RWPE2 (cell line): Measurements from ENCODE around the gene LSG1.
"Not testable (repeated sequence)": the region's sequence is repeated elsewhere in the genome, so short reads cannot be mapped to it uniquely, and the experiment has no call there.

Source experiments
- ATAC-seq: fragments of 200-7000 bp; cut with Tn5 transposase; 3 replicates; pipeline ENCODE4 v1.9.1; 2021; ENCODE audit warnings: low read depth
- DNase-seq: peaks from one replicate; pipeline ENCODE4 v3.0.0-alpha.2; 2020; ENCODE audit warnings: low spot score
- H3K27ac ChIP-seq: fragments of 450-650 bp; 2 replicates; pipeline ENCODE4 v1.5.1; 2017; ENCODE audit warnings: mild to moderate bottlenecking; ENCODE audit not compliant: poor library complexity, severe bottlenecking
- H3K27me3 ChIP-seq: fragments of 250-450 bp; sonication (Bioruptor Pico); 2 replicates; pipeline ENCODE4 v1.5.1; 2021; ENCODE audit warnings: mild to moderate bottlenecking, moderate library complexity; ENCODE audit not compliant: insufficient read depth, poor library complexity, severe bottlenecking
- H3K36me3 ChIP-seq: fragments of 250-450 bp; sonication (Bioruptor Pico); 2 replicates; pipeline ENCODE4 v1.5.1; 2020; ENCODE audit warnings: low read depth, mild to moderate bottlenecking, moderate library complexity
- H3K4me1 ChIP-seq: fragments of 250-450 bp; sonication (Bioruptor Pico); 2 replicates; pipeline ENCODE4 v1.5.1; 2021; ENCODE audit warnings: mild to moderate bottlenecking, moderate library complexity; ENCODE audit not compliant: insufficient read depth, poor library complexity, severe bottlenecking
- H3K4me3 ChIP-seq: fragments of 250-450 bp; sonication (Bioruptor Pico); 2 replicates; pipeline ENCODE4 v1.5.1; 2021; ENCODE audit warnings: mild to moderate bottlenecking, moderate library complexity; ENCODE audit not compliant: severe bottlenecking
- H3K9me3 ChIP-seq: fragments of 250-450 bp; sonication (Bioruptor Pico); 2 replicates; pipeline ENCODE4 v1.5.1; 2021; ENCODE audit warnings: mild to moderate bottlenecking, moderate library complexity; ENCODE audit not compliant: severe bottlenecking
- TF ChIP-seq, protein P1 (sequence below): fragments of 450-650 bp; IDR thresholded peaks from one replicate; pipeline ENCODE4 v1.5.1; 2017; ENCODE audit warnings: mild to moderate bottlenecking, moderate library complexity; ENCODE audit not compliant: poor library complexity, severe bottlenecking

Gene LSG1

DNA sequence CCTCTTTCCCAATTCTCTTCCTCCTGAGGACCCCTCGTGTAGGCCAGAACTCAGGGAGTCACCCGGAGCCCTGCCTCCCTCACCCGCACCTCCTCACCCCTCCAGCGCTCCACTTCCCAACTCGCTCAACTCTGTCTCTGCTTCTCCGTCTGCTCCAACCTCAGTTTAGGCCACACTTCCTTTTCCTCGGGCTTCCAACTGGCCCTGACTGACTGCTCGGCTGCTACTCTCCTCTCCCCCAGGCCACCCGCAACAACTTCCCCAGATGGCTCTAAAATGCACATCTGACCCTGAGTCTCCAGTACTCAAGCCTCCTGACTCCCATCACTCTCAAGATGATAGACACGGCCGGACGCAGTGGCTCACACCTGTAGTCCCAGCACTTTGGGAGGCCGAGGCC is 62.4 kb downstream of the LSG1 start:
- H3K9me3 ChIP-seq: no peaks in the 10 kb centered on the region
- no peak overlapping the region for H3K4me3 ChIP-seq
- H3K4me1 ChIP-seq: no peaks in the 10 kb centered on the region
- no peaks in the 10 kb centered on the region for H3K36me3 ChIP-seq
- TF ChIP-seq, protein P1, sequence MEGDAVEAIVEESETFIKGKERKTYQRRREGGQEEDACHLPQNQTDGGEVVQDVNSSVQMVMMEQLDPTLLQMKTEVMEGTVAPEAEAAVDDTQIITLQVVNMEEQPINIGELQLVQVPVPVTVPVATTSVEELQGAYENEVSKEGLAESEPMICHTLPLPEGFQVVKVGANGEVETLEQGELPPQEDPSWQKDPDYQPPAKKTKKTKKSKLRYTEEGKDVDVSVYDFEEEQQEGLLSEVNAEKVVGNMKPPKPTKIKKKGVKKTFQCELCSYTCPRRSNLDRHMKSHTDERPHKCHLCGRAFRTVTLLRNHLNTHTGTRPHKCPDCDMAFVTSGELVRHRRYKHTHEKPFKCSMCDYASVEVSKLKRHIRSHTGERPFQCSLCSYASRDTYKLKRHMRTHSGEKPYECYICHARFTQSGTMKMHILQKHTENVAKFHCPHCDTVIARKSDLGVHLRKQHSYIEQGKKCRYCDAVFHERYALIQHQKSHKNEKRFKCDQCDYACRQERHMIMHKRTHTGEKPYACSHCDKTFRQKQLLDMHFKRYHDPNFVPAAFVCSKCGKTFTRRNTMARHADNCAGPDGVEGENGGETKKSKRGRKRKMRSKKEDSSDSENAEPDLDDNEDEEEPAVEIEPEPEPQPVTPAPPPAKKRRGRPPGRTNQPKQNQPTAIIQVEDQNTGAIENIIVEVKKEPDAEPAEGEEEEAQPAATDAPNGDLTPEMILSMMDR: no peak
- DNase-seq (no peak), ATAC-seq (no peak)
- H3K27ac ChIP-seq: no peak overlapping the region
- no peaks in the 10 kb centered on the region for H3K27me3 ChIP-seq

DNA sequence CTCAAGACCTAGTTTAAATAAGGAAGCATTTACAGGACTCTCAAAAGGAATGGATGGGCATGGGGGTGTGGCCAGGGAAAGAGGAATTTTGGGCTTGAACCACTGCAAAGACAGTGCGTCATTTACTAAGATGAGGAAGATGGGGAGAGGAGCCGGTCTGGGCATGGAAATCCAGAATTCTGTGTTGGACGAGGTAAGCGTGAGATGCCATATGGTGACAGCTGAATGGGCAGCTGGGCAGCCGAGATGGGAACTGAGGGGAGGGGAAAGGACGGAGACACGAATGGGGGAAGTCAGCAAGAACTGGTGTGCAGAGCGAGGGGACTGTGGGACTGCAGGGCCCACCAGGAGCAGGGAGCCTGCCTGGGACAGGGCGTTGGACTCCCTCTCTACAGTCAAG is 63.0 kb downstream of the LSG1 start:
- TF ChIP-seq, protein P1: no peak
- no peaks in the 10 kb centered on the region for H3K27me3 ChIP-seq
- no peak for DNase-seq

DNA sequence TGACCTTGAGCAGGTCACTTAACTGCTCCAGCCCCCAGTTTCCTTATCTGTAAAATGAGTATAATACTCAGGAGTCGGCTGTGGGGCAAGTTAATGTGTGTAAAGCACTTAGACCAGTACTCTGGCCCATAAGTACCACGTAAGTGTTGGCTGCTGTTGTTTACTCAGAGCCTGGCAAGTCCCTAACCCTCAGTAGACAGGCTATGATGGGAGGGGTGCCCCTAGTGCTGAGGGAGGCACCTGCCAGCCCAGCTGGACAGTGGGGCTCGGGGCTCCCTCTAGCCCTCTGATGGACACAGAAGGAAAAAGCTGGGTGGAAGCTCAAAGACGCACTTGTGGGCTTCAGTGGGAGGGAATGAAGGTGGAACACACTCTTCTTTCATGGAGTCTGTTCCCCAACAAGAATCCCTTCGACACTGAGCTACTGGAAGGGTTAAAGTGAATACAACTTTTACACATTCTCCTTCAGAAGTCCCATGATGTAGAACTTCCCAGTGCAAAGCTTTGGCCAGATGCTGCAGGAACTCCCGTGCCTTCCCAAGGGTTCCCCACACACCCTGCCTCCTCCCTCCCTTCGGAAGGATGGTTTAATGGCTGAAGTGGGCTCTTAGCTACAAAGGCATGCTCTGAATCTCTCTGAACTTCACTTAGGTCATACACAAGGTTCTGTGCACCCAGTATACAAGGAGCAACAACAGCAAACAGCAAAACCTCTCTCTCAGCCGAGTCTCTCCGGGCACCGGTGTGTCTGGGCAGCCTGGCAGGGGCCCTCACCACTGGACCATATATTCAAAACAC is 64.2 kb downstream of the LSG1 start:
- ATAC-seq: peak; percentile 27; the same call in 1 of the 3 replicates
- DNase-seq: no peak
- Histone ChIP-seq H3K27ac (no peak overlapping the region), H3K4me1 (no peaks in the 10 kb centered on the region), H3K4me3 (no peak overlapping the region), H3K36me3 (peaks cover 5% of the 10 kb centered on the region; the same call in 1 of the 2 replicates), H3K9me3 (no peaks in the 10 kb centered on the region), H3K27me3 (no peaks in the 10 kb centered on the region)
- TF ChIP-seq, protein P1: no peak

More for the DNA sequence above, 63.0 kb downstream of the LSG1 start:
- H3K36me3 ChIP-seq: 0 out of 2 replicates have a peak, but pooled peaks cover under 1% of the 10 kb centered on the region
- H3K9me3 ChIP-seq: no peaks in the 10 kb centered on the region
- ATAC-seq: no peak
- no peak overlapping the region for H3K4me3 ChIP-seq
- no peaks in the 10 kb centered on the region for H3K4me1 ChIP-seq
- no peak overlapping the region for H3K27ac ChIP-seq

DNA sequence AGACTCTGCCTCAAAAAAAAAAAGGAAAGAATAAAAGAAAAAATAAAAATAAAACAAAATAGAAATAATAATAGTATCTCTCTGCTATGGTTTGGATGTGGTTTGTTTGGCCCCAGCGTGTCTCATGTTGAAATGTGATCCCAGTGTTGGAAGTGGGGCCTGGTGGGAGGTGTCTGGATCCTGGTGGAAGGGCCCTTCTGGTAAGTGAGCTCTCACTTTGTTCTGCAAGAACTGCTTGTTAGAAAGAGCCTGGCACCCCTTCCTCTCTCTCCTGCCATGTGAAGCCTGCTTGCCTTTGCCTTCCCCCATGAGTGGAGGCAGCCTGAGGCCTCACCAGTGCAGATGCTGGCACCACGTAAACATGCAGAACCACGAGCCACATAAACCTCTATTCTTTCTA is 65.0 kb downstream of the LSG1 start:
- DNase-seq: no peak
- Histone ChIP-seq H3K27me3 (no peaks in the 10 kb centered on the region), H3K27ac (no peak overlapping the region), H3K9me3 (no peaks in the 10 kb centered on the region), H3K36me3 (peaks cover 7% of the 10 kb centered on the region), H3K4me1 (no peaks in the 10 kb centered on the region), H3K4me3 (no peak overlapping the region)
- no peak for ATAC-seq
- TF ChIP-seq, protein P1: no peak

DNA sequence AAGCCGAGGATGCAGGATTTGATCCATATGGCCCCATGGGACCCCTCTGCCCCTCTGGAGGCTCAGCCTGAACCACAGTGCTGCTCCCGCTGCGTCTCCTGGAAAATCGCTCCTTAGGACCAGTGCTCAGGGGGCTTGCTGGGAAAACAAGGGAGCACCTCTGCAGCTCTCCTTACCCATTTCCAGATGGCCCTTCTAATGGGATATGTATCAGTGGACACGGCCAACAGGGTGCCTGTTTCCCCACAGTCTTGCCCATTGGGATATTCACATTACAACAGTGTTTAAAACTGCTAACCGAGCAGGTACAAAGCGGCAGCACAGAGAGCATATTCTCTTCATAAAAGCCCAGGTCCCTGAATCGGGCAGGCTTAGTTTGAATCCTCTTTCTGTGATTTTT is 65.8 kb downstream of the LSG1 start:
- Histone ChIP-seq H3K27me3 (no peaks in the 10 kb centered on the region), H3K4me3 (no peak overlapping the region), H3K9me3 (no peaks in the 10 kb centered on the region), H3K36me3 (peaks cover 7% of the 10 kb centered on the region), H3K4me1 (no peaks in the 10 kb centered on the region), H3K27ac (no peak overlapping the region)
- DNase-seq (no peak), ATAC-seq (no peak)
- TF ChIP-seq, protein P1: no peak

DNA sequence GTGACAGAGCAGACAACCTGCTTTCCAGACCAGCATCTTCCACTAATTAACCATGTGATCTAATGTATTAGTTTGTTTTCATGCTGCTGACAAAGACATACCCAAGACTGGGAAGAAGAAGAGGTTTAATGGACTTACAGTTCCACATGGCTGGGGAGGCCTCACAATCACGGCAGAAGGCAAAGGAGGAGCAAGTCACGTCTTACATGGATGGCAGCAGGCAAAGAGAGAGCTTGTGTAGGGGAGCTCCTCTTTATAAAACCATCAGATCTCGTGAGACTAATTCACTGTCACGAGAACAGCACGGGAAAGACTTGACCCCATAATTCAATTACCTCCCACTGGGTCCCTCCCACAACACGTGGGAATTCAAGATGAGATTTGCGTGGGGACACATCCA is 66.7 kb downstream of the LSG1 start:
- H3K4me3 ChIP-seq, ATAC-seq, H3K27ac ChIP-seq, H3K27me3 ChIP-seq, H3K4me1 ChIP-seq, DNase-seq, H3K9me3 ChIP-seq, H3K36me3 ChIP-seq: not testable (repeated sequence)
